ENCODE data around the gene ZNF736. TPM values are rescaled to one million over a fixed set of nuclear protein-coding genes. Genes with fewer than 3 reads are reported as not detected.
A peak's percentile ranks its signal among the peaks of the same experiment; 100 is the strongest.
"Not testable (repeated sequence)": the region's sequence is repeated elsewhere in the genome, so short reads cannot be mapped to it uniquely, and the experiment has no call there.

The ZNF736 gene
- 10 to 100 TPM; 23.6 TPM for total RNA-seq

GRCh38 chr7:64313740-64314491 lies at the start of gene ZNF736:
Gene ZNF736, plus strand, starts transcription at chr7:64313961. Its CDS starts 190 bp downstream, at chr7:64314151.
- intact Hi-C loops (cut with micrococcal nuclease): loop anchor here (1.0 to 10.0 kb wide), 8 partner anchors 9 to 1059 kb away; partner anchors contain the start of genes ERV3-1, ZNF138, ZNF273 and ZNF92
- peaks cover 4% of the 10 kb centered on the region for H3K9me3 Mint-ChIP-seq
- H3K4me3 Mint-ChIP-seq: peak within 1 kb of the TSS; percentile 99
- ChIA-PET POLR2A (interaction anchor here (0.6 to 3.4 kb wide), 5 partner anchors 249 to 692 kb away, joined by 3 to 14 read pairs (median 4); partner anchors contain the start of genes ERV3-1, ZNF107, ZNF138 and ZNF680), CTCF (interaction anchor here (0.8 kb wide), 1 partner anchor 249 kb away, joined by 4 read pairs; the partner anchor contains the start of gene ZNF680)
- peaks cover 35% of the 10 kb centered on the region for H3K4me1 Mint-ChIP-seq (ENCODE audit: low read depth)
- peak within 1 kb of the TSS; percentile 97 for H3K27ac Mint-ChIP-seq
- peak; percentile 94 for DNase-seq
- H3K27me3 Mint-ChIP-seq: no peaks in the 10 kb centered on the region
- peaks cover 20% of the 10 kb centered on the region for H3K36me3 Mint-ChIP-seq

- Mint-ChIP-seq H3K36me3 (peaks cover 15% of the 10 kb centered on the region), H3K27me3 (no peaks in the 10 kb centered on the region), H3K9me3 (peaks cover 54% of the 10 kb centered on the region), H3K4me3 (no peak overlapping the region), H3K27ac (no peak overlapping the region), H3K4me1 (ENCODE audit: low read depth) (no peaks in the 10 kb centered on the region)
- POLR2A ChIA-PET: no interaction called here
- DNase-seq: no peak
- CTCF ChIA-PET: no interaction called here
- intact Hi-C loops (cut with micrococcal nuclease): no loop called here
Observed at GRCh38 chr7:64266341-64266919, 47.3 kb upstream of the ZNF736 start.

DNA sequence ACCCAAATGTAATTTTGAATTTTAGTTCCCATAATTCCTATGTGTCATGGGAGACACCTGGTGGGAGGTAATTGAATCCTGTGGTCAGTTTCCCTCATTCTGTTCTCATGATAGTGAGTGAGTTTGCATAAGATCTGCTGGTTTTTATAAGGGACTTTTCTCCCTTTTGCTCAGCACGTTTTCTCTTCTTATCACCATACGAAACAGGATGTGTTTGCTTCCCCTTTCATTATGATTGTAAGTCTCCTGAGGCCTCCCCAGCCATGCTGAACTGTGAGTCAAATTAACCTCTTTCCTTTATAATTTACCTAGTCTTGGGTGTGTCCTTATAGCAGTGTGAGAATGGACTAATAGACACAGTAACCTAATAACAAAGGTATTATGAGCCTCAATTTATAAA lies 36.1 kb upstream of the ZNF736 start:
- H3K36me3 Mint-ChIP-seq: no peaks in the 10 kb centered on the region
- H3K27ac Mint-ChIP-seq: no peak overlapping the region
- no peaks in the 10 kb centered on the region for H3K27me3 Mint-ChIP-seq
- ChIA-PET POLR2A (no interaction called here), CTCF (no interaction called here)
- no peaks in the 10 kb centered on the region for H3K4me1 Mint-ChIP-seq (ENCODE audit: low read depth)
- intact Hi-C loops (cut with micrococcal nuclease): no loop called here
- DNase-seq: no peak
- H3K9me3 Mint-ChIP-seq: peaks cover 5% of the 10 kb centered on the region
- H3K4me3 Mint-ChIP-seq: no peak overlapping the region

GRCh38 chr7:64294701-64295420 lies 18.9 kb upstream of the ZNF736 start:
- CTCF ChIA-PET: no interaction called here
- no peaks in the 10 kb centered on the region for H3K4me1 Mint-ChIP-seq (ENCODE audit: low read depth)
- no peak overlapping the region for H3K27ac Mint-ChIP-seq
- no peak overlapping the region for H3K4me3 Mint-ChIP-seq
- no peaks in the 10 kb centered on the region for H3K9me3 Mint-ChIP-seq
- intact Hi-C loops (cut with micrococcal nuclease): no loop called here
- no peak for DNase-seq
- POLR2A ChIA-PET: no interaction called here
- H3K27me3 Mint-ChIP-seq: no peaks in the 10 kb centered on the region
- no peaks in the 10 kb centered on the region for H3K36me3 Mint-ChIP-seq

DNA sequence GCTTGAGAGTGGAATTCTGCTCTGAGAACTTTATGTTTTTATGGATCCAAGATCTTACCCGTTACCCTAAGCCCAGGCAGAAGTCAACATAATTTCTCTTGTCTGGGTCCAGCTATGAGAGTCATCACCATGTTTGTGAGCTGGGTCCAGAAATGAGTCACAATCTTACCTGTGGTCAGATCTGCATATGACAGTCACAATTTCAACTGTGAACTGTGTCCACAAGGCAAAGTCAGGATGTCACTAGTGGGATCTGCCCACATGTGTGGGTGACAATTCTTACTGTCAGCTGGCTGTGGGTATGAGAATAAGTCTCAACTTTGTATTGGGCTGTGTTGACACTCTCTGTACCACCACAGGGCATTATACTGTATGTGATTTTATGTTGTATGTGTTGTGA lies 16.3 kb upstream of the ZNF736 start:
- intact Hi-C loops (cut with micrococcal nuclease); H3K27me3 Mint-ChIP-seq; H3K27ac Mint-ChIP-seq; POLR2A ChIA-PET; H3K36me3 Mint-ChIP-seq; H3K4me1 Mint-ChIP-seq (ENCODE audit: low read depth); H3K4me3 Mint-ChIP-seq; H3K9me3 Mint-ChIP-seq; CTCF ChIA-PET; DNase-seq: not testable (repeated sequence)

- H3K27me3 Mint-ChIP-seq: no peaks in the 10 kb centered on the region
- no peak overlapping the region for H3K4me3 Mint-ChIP-seq
- DNase-seq: peak; percentile 24
- no peaks in the 10 kb centered on the region for H3K9me3 Mint-ChIP-seq
- ChIA-PET CTCF (interaction anchor here (1.1 kb wide), 1 partner anchor 118 kb away, joined by 3 read pairs; no protein-coding TSS in a partner anchor), POLR2A (no interaction called here)
- no peaks in the 10 kb centered on the region for H3K36me3 Mint-ChIP-seq
- H3K4me1 Mint-ChIP-seq (ENCODE audit: low read depth): peaks cover 9% of the 10 kb centered on the region
- intact Hi-C loops (cut with micrococcal nuclease): no loop called here
- H3K27ac Mint-ChIP-seq: no peak overlapping the region
Observed at GRCh38 chr7:64300641-64301405, 12.9 kb upstream of the ZNF736 start.

DNA sequence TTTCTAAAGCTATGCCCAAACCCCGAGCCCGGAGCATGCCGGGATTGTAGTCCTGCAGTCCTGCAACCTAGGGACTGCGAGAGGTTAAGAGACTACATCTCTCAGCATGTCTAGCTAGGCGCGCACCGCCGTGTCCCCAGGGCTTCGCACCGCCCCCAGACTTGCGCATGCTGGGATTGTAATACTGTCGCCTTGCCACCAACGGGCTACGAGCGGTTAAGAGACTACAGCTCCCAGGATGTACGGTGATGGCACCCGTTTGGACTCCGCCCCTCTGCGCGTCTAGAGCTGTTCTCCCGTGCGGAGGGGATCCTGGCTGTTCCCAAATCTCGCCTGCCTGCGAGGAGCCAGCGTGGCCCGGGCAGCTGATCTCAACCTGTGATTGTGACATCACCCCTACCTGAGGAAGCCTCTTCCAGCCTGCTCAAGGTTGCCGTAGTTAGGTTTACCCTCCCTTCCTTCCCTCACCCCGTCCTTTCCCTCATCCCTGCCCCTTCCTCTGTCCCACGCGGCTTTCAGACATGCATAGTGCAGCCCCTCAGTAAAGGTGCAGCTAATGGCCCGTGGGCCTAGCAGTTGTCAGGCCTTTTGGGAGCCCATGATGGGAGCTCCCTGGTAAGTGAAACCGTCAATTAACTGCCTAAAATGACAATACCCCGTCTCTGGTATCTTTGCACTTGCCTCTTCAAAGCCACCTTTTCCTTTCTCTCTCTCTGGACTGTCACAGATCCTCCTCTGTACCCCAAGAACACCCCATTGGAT lies 6.3 kb upstream of the ZNF736 start:
- peaks cover 22% of the 10 kb centered on the region for H3K4me1 Mint-ChIP-seq (ENCODE audit: low read depth)
- peak overlapping the region; percentile 92 for H3K27ac Mint-ChIP-seq
- H3K27me3 Mint-ChIP-seq: no peaks in the 10 kb centered on the region
- peak; percentile 96 for DNase-seq
- H3K4me3 Mint-ChIP-seq: peak overlapping the region; percentile 90
- ChIA-PET POLR2A (interaction anchor here (0.6 to 1.6 kb wide), 6 partner anchors 10 to 699 kb away, joined by 3 to 9 read pairs (median 4); partner anchors contain the start of genes ERV3-1, ZNF107, ZNF138 and ZNF680), CTCF (interaction anchor here (0.6 to 1.1 kb wide), 2 partner anchors 12 to 124 kb away, joined by 3 read pairs; no protein-coding TSS in a partner anchor)
- intact Hi-C loops (cut with micrococcal nuclease): loop anchor here (1.0 to 2.0 kb wide), 5 partner anchors 125 to 407 kb away; partner anchors contain the start of gene ZNF680
- no peaks in the 10 kb centered on the region for H3K36me3 Mint-ChIP-seq
- no peaks in the 10 kb centered on the region for H3K9me3 Mint-ChIP-seq

DNA sequence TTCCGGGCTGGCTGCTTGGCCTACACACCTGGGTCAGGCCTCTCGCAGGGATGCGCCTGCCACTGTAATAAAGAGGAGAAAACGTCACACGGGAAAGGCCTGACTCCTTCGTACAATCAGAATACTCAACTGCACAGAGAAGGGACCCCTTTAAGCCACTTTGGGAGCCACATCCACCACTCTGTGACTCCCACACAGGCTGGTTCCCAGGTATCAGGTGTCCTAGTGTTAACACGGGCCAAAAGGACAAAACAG lies 5.8 kb upstream of the ZNF736 start:
- ChIA-PET POLR2A (interaction anchor here (0.9 to 1.6 kb wide), 4 partner anchors 255 to 698 kb away, joined by 3 to 8 read pairs (median 4); partner anchors contain the start of genes ERV3-1, ZNF107, ZNF138 and ZNF680), CTCF (no interaction called here)
- Mint-ChIP-seq H3K4me1 (ENCODE audit: low read depth) (peaks cover 25% of the 10 kb centered on the region), H3K9me3 (no peaks in the 10 kb centered on the region), H3K36me3 (no peaks in the 10 kb centered on the region), H3K27me3 (no peaks in the 10 kb centered on the region), H3K4me3 (peak overlapping the region; percentile 90), H3K27ac (peak overlapping the region; percentile 92)
- no peak for DNase-seq
- intact Hi-C loops (cut with micrococcal nuclease): no loop called here

DNA sequence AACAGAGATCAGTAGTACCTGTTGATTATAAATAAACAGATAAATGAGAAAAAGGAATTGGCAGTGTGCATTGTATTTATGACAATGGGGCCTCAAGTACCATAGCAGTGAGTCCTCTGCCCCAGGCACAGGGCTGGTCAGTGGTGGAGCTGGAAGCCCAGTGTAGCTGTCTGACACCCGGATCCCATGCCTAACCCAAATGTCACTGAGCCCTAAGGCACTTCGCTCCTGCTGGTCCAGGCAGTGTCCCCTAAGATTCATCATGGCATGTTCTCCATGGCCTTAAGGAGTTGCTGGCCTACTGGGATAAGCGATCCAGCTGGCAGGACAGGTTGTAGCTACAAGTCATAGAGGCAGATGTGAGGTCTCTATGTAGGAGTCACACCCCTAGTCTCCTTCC lies 3.3 kb upstream of the ZNF736 start:
- no peak overlapping the region for H3K4me3 Mint-ChIP-seq
- no peaks in the 10 kb centered on the region for H3K36me3 Mint-ChIP-seq
- peaks cover 32% of the 10 kb centered on the region for H3K4me1 Mint-ChIP-seq (ENCODE audit: low read depth)
- no peak overlapping the region for H3K27ac Mint-ChIP-seq
- DNase-seq: no peak
- no peaks in the 10 kb centered on the region for H3K27me3 Mint-ChIP-seq
- CTCF ChIA-PET: no interaction called here
- intact Hi-C loops (cut with micrococcal nuclease): loop anchor here (5.0 to 10.0 kb wide), 4 partner anchors 314 to 694 kb away; partner anchors contain the start of genes ERV3-1, ZNF138 and ZNF273
- no peaks in the 10 kb centered on the region for H3K9me3 Mint-ChIP-seq
- POLR2A ChIA-PET: no interaction called here

DNA sequence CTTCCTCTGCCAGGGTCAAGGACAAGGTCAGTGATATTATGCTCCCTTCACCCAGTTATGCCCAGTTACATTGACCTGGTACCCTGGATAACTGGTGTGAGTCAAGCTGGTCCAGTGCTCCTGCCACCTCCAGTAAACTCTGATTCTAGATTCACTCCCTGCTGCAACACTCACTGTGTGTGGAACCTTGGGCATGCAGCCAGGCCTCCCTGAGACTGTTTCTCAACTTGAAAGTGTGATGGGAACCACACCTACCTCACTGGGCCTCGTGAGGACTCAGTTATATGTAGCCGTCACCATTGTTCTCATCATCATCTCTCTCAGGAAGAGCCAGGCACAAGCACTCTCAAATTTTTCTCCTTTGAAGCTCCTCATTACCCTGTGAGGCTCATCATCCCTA lies 935 bp upstream of the ZNF736 start:
- Mint-ChIP-seq H3K27me3 (no peaks in the 10 kb centered on the region), H3K36me3 (peaks cover 16% of the 10 kb centered on the region), H3K9me3 (peaks cover 2% of the 10 kb centered on the region), H3K4me3 (no peak overlapping the region), H3K4me1 (ENCODE audit: low read depth) (peaks cover 36% of the 10 kb centered on the region), H3K27ac (peak overlapping the region; percentile 97)
- intact Hi-C loops (cut with micrococcal nuclease): loop anchor here (1.0 to 10.0 kb wide), 7 partner anchors 8 to 725 kb away; partner anchors contain the start of genes ERV3-1, ZNF138 and ZNF273
- peak; percentile 46 for DNase-seq
- CTCF ChIA-PET: no interaction called here
- POLR2A ChIA-PET: interaction anchor here (1.2 to 3.4 kb wide), 3 partner anchors 250 to 387 kb away, joined by 4 to 14 read pairs (median 7); partner anchors contain the start of genes ZNF107 and ZNF680

DNA sequence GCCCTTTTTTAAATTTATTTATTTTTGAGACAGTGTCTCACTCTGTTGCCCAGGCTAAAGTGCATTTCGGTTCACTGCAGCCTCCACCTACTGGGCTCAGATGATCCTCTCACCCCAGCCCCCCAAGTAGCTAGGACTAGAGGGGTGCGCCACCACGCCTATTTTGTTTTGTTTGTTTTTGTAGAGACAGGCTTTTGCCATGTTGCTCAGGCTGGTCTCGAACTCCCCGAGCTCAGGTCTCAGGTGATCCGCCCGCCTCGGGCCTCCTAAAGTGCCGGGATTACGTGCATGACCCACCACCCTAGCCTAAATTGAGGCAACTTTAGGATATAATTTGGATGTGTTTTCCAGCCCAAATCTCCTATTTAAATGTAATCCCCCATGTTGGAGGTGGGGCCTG lies 805 bp downstream of the ZNF736 start:
- ChIA-PET POLR2A (interaction anchor here (0.6 to 3.4 kb wide), 5 partner anchors 10 to 480 kb away, joined by 3 to 14 read pairs (median 4); partner anchors contain the start of genes ZNF107, ZNF138 and ZNF680), CTCF (interaction anchor here (0.8 kb wide), 1 partner anchor 248 kb away, joined by 4 read pairs; the partner anchor contains the start of gene ZNF680)
- peak; percentile 13 for DNase-seq
- Mint-ChIP-seq H3K4me1 (ENCODE audit: low read depth) (peaks cover 35% of the 10 kb centered on the region), H3K9me3 (peaks cover 5% of the 10 kb centered on the region), H3K27me3 (no peaks in the 10 kb centered on the region), H3K4me3 (peak overlapping the region; percentile 99), H3K27ac (peak overlapping the region; percentile 97), H3K36me3 (peaks cover 21% of the 10 kb centered on the region)
- intact Hi-C loops (cut with micrococcal nuclease): loop anchor here (2.0 to 10.0 kb wide), 5 partner anchors 310 to 1058 kb away; partner anchors contain the start of genes ERV3-1, ZNF138, ZNF273 and ZNF92
